ENCODE results near the gene PLA2G4E.
A peak's percentile ranks its signal among the peaks of the same experiment; 100 is the strongest.

PLA2G4E gene

DNA sequence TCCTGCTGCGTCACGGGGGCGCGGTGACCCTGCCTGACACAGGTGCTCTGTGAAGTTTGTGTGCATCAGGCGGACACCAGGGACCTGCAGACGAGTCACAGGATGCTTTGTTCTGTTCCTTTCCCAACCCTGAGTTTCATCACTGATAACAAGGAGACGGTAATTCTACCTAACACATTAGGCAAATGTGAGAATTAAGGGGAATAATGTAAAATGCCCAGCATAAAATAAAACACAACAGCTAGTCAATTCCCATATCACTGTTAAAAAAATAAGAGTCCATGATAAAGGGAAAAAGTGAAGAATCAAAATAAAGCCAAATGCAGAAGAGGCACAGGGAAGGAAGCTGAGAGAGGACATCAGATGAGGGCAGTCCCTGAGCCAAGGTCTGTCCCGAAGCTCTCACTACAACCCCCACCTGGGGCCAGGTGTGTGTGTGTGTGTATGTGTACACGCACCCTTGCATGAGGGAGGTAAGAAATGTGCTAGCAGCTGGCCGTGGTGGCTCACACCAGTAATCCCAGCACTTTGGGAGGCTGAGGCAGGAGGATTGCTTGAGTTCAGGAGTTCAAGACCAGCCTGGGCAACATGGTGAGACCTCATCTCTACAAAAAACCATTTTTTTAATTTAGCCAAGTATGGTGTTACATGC lies 46.0 kb upstream of the PLA2G4E start:
- H3K4me1 ChIP-seq: no peaks in the 10 kb centered on the region; the same call in 1 of the 2 replicates
- no peak for TF ChIP-seq CTCF (IDR thresholded peaks at IDR 0.05; ENCODE audit: low read depth, low read length)
- H3K9me3 ChIP-seq: no peaks in the 10 kb centered on the region
- no peak overlapping the region for H3K4me3 ChIP-seq (ENCODE audit: low read depth, low read length)
- no peaks in the 10 kb centered on the region for H3K36me3 ChIP-seq
- H3K27me3 ChIP-seq: no peaks in the 10 kb centered on the region
- no peak for DNase-seq

DNA sequence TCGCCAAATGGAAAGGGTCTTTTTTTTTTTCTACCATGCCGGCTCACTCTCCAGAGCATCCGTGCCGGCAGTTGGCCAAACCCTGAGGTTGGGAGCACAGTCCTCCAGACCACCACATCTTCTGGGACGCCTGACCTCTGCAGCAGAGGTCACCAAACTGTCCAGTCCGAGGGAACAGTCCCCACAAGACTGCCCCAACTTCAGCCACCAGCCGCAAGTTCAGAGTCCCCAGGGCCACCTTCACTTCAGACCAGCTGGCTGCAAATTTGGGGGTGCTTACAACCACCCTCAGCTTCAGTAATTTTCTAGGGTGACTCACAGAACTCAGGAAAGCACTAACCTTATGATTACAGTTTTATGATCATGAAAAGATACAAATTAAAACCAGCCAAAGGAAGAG lies 44.6 kb upstream of the PLA2G4E start:
- TF ChIP-seq CTCF (IDR thresholded peaks at IDR 0.05; ENCODE audit: low read depth, low read length): no peak
- Histone ChIP-seq H3K4me1 (no peaks in the 10 kb centered on the region; the same call in 1 of the 2 replicates), H3K9me3 (no peaks in the 10 kb centered on the region), H3K27me3 (no peaks in the 10 kb centered on the region), H3K4me3 (ENCODE audit: low read depth, low read length) (no peak overlapping the region), H3K36me3 (no peaks in the 10 kb centered on the region)
- no peak for DNase-seq

- Histone ChIP-seq H3K36me3 (no peaks in the 10 kb centered on the region), H3K4me3 (ENCODE audit: low read depth, low read length) (no peak overlapping the region), H3K4me1 (no peaks in the 10 kb centered on the region; the same call in 1 of the 2 replicates), H3K9me3 (no peaks in the 10 kb centered on the region), H3K27me3 (no peaks in the 10 kb centered on the region)
- DNase-seq: peak; percentile 69
- no peak for TF ChIP-seq CTCF (IDR thresholded peaks at IDR 0.05; ENCODE audit: low read depth, low read length)
Observed at GRCh38 chr15:42065033-42065432, 44.2 kb upstream of the PLA2G4E start.

DNA sequence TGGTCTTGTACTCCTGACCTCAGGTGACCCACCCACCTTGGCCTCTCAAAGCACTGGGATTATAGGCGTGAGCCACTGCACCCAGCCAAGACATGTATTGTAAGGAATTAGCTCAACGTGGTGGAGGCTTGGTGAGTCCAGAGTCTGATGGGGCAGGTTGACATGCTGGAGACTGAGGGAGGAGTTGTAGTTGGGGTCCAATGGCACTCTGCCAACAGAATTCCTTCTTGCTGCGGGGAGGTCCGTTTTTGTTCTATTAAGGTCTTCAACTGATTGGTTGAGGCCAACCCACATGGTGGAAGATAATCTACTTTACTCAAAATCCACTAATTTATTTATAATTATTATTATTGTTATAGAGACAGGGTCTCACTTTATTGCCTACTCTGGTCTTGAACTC lies 43.4 kb upstream of the PLA2G4E start:
- Histone ChIP-seq H3K4me3 (ENCODE audit: low read depth, low read length) (no peak overlapping the region), H3K4me1 (no peaks in the 10 kb centered on the region; the same call in 1 of the 2 replicates), H3K36me3 (no peaks in the 10 kb centered on the region), H3K9me3 (no peaks in the 10 kb centered on the region), H3K27me3 (no peaks in the 10 kb centered on the region)
- TF ChIP-seq CTCF (IDR thresholded peaks at IDR 0.05; ENCODE audit: low read depth, low read length): no peak
- no peak for DNase-seq

DNA sequence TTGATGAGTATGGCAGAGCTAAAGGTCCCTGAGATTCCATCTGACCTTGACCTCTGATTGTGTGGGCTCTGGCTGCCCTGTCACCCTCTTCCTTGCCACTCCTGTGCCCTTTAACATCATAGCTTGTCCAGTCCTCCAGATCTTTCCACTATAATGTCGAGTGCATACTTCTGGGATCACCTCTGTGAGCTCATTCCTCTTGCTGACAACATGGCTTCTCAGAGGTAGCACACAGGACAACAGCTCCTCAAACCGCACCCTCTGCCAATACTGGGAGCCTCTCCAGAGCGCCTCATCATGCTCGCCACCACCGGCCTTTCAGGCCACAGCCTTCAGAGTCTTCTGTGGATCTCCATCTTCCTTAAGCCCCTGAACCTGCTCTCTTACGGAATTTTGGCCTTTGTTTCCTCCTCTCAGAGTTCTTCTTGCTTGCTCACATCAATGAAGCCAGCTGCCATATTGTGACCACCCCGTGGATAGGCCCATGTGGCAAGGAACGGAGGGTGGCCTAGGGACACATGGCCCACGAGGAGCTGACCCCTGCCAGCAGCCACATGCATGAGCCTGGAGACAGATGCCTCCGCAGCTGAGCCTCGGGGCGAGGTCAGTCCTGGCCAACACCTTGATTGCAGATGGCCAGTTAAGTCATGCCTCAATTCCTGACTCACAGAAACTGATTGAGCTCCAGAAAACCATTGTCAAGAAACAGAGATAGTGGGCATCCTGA lies 42.4 kb upstream of the PLA2G4E start:
- Histone ChIP-seq H3K27me3 (no peaks in the 10 kb centered on the region), H3K9me3 (no peaks in the 10 kb centered on the region), H3K36me3 (no peaks in the 10 kb centered on the region), H3K4me1 (no peaks in the 10 kb centered on the region; the same call in 1 of the 2 replicates), H3K4me3 (ENCODE audit: low read depth, low read length) (no peak overlapping the region)
- DNase-seq: no peak
- TF ChIP-seq CTCF (IDR thresholded peaks at IDR 0.05; ENCODE audit: low read depth, low read length): no peak

- H3K27me3 ChIP-seq: peaks cover 5% of the 10 kb centered on the region; the same call in 1 of the 2 replicates
- no peak overlapping the region for H3K4me3 ChIP-seq (ENCODE audit: low read depth, low read length)
- H3K36me3 ChIP-seq: no peaks in the 10 kb centered on the region
- H3K9me3 ChIP-seq: no peaks in the 10 kb centered on the region
- H3K4me1 ChIP-seq: no peaks in the 10 kb centered on the region; the same call in 1 of the 2 replicates
- DNase-seq: no peak
- no peak for TF ChIP-seq CTCF (IDR thresholded peaks at IDR 0.05; ENCODE audit: low read depth, low read length)
Observed at GRCh38 chr15:42062284-42062806, 41.5 kb upstream of the PLA2G4E start.
